ENCODE measurements around the gene SLC13A2. TPM values are rescaled to one million over a fixed set of nuclear protein-coding genes. Genes with fewer than 3 reads are reported as not detected.
"Not testable (repeated sequence)": the region's sequence is repeated elsewhere in the genome, so short reads cannot be mapped to it uniquely, and the experiment has no call there.

Gene SLC13A2
- total RNA-seq, 2 donors from 2014 or later = not detected

GRCh38 chr17:28427371-28427770, 46.1 kb upstream of the SLC13A2 start:
- H3K9ac ChIP-seq (ENCODE audit: extremely low read depth, low read length, poor library complexity, severe bottlenecking) = no peak overlapping the region
- H3K36me3 ChIP-seq (ENCODE audit: control insufficient read depth, insufficient read depth, low read length) = no peaks in the 10 kb centered on the region
- Mint-ChIP-seq H3K4me3 (no peak overlapping the region), H3K27me3 (ENCODE audit: insufficient read depth) (peaks cover 16% of the 10 kb centered on the region), H3K4me1 (no peaks in the 10 kb centered on the region), H3K36me3 (ENCODE audit: low read depth) (no peaks in the 10 kb centered on the region), H3K27ac (no peak overlapping the region), H3K9me3 (no peaks in the 10 kb centered on the region)
- 95 to 100% methylated on average over 3 of the region's 5 CpGs for WGBS, 2 experiments (ENCODE audit: insufficient coverage in 1 of 2, insufficient read length in 1 of 2)
- TF ChIP-seq, protein P1, sequence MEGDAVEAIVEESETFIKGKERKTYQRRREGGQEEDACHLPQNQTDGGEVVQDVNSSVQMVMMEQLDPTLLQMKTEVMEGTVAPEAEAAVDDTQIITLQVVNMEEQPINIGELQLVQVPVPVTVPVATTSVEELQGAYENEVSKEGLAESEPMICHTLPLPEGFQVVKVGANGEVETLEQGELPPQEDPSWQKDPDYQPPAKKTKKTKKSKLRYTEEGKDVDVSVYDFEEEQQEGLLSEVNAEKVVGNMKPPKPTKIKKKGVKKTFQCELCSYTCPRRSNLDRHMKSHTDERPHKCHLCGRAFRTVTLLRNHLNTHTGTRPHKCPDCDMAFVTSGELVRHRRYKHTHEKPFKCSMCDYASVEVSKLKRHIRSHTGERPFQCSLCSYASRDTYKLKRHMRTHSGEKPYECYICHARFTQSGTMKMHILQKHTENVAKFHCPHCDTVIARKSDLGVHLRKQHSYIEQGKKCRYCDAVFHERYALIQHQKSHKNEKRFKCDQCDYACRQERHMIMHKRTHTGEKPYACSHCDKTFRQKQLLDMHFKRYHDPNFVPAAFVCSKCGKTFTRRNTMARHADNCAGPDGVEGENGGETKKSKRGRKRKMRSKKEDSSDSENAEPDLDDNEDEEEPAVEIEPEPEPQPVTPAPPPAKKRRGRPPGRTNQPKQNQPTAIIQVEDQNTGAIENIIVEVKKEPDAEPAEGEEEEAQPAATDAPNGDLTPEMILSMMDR (conservative IDR thresholded peaks at IDR 0.05) = no peak
- H3K27me3 ChIP-seq (ENCODE audit: control insufficient read depth, insufficient read depth, low read length, poor library complexity, severe bottlenecking) = peaks cover 6% of the 10 kb centered on the region
- H3K4me3 ChIP-seq (ENCODE audit: low read length) = no peak overlapping the region
- no peak for DNase-seq
- H3K27ac ChIP-seq (ENCODE audit: low read depth, low read length) = no peak overlapping the region
- no peaks in the 10 kb centered on the region for H3K4me1 ChIP-seq (ENCODE audit: control insufficient read depth, insufficient read depth, low read length)
- H3K9me3 ChIP-seq (ENCODE audit: control insufficient read depth, low read length) = no peaks in the 10 kb centered on the region

DNA sequence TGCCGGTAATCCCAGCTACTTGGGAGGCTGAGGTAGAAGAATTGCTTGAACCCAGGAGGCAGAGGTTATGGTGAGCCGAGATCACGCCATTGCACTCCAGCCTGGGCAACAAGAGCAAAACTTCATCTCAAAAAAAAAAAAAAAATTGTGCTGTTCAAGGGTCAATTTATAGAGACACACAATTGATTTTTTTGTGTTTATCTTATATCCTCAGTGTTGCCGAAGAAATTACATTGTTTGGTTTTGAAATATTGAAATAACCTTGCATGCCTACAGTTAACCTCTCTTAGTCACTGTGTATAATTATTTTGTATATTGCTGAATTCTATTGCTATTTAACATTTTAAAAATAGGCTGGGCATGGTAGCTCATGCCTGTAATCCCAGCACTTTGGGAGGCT, 45.5 kb upstream of the SLC13A2 start:
- not testable (repeated sequence) for H3K27me3 ChIP-seq (ENCODE audit: control insufficient read depth, insufficient read depth, low read length, poor library complexity, severe bottlenecking); H3K9me3 Mint-ChIP-seq; H3K36me3 ChIP-seq (ENCODE audit: control insufficient read depth, insufficient read depth, low read length); H3K9ac ChIP-seq (ENCODE audit: extremely low read depth, low read length, poor library complexity, severe bottlenecking); H3K4me3 ChIP-seq (ENCODE audit: low read length); H3K27ac ChIP-seq (ENCODE audit: low read depth, low read length); DNase-seq; H3K27ac Mint-ChIP-seq; H3K4me1 ChIP-seq (ENCODE audit: control insufficient read depth, insufficient read depth, low read length); H3K36me3 Mint-ChIP-seq (ENCODE audit: low read depth); H3K4me3 Mint-ChIP-seq; H3K4me1 Mint-ChIP-seq; H3K9me3 ChIP-seq (ENCODE audit: control insufficient read depth, low read length)
- peaks cover 20% of the 10 kb centered on the region for H3K27me3 Mint-ChIP-seq (ENCODE audit: insufficient read depth)
- WGBS, 2 experiments (ENCODE audit: insufficient coverage in 1 of 2, insufficient read length in 1 of 2) = 95 to 100% methylated on average over 1 to 4 of the region's 4 CpGs

DNA sequence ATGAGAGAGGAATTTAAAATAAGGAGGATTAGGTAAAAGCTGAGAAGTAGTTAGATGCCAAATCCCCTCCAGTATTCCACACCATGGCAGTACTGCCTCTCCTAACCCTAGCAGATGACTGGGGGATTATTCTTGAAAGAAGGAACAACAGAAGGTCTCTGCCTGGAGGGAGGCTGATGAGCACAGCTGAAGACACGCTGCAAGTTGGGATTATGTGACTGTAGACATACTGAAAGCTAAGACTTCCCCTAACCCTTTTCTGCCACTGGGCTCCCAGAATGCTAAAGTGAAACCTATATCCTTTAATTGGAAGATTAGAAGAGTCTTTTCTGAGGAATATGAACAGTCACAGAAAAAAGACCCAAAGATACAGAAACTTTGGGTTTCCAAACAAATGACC, 39.7 kb upstream of the SLC13A2 start:
- 63 to 73% methylated on average over 1 of the region's 1 CpG for WGBS, 2 experiments (ENCODE audit: insufficient coverage in 1 of 2, insufficient read length in 1 of 2)

DNA sequence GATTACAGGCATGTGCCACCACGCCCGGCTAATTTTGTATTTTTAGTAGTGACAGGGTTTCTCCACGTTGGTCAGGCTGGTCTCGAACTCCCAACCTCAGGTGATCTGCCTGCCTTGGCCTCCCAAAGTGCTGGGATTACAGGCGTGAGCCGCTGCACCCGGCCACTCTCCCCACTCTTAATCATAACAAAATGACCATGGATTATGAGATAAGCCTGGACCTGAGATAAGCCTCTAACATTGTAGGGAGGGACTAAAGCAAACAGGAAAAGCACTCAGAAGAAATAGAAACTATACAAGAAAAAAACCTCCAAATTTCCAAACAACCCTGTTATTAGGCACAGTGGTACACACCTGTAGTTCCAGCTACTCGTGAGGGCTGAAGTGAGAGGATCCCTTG, 39.1 kb upstream of the SLC13A2 start:
- H3K4me1 ChIP-seq (ENCODE audit: control insufficient read depth, insufficient read depth, low read length); H3K27ac ChIP-seq (ENCODE audit: low read depth, low read length); H3K9ac ChIP-seq (ENCODE audit: extremely low read depth, low read length, poor library complexity, severe bottlenecking); H3K4me3 Mint-ChIP-seq; H3K9me3 Mint-ChIP-seq; H3K4me1 Mint-ChIP-seq; H3K27ac Mint-ChIP-seq; H3K4me3 ChIP-seq (ENCODE audit: low read length); H3K36me3 Mint-ChIP-seq (ENCODE audit: low read depth); DNase-seq; H3K36me3 ChIP-seq (ENCODE audit: control insufficient read depth, insufficient read depth, low read length); H3K27me3 ChIP-seq (ENCODE audit: control insufficient read depth, insufficient read depth, low read length, poor library complexity, severe bottlenecking); H3K9me3 ChIP-seq (ENCODE audit: control insufficient read depth, low read length): not testable (repeated sequence)
- H3K27me3 Mint-ChIP-seq (ENCODE audit: insufficient read depth) = peaks cover 33% of the 10 kb centered on the region
- 97 to 100% methylated on average over 1 to 8 of the region's 8 CpGs for WGBS, 2 experiments (ENCODE audit: insufficient coverage in 1 of 2, insufficient read length in 1 of 2)

More for the DNA sequence above, 39.7 kb upstream of the SLC13A2 start:
- DNase-seq = no peak
- H3K36me3 Mint-ChIP-seq (ENCODE audit: low read depth) = no peaks in the 10 kb centered on the region
- no peaks in the 10 kb centered on the region for H3K4me1 Mint-ChIP-seq
- Histone ChIP-seq H3K4me3 (ENCODE audit: low read length) (no peak overlapping the region), H3K4me1 (ENCODE audit: control insufficient read depth, insufficient read depth, low read length) (no peaks in the 10 kb centered on the region), H3K36me3 (ENCODE audit: control insufficient read depth, insufficient read depth, low read length) (no peaks in the 10 kb centered on the region), H3K27me3 (ENCODE audit: control insufficient read depth, insufficient read depth, low read length, poor library complexity, severe bottlenecking) (peaks cover 6% of the 10 kb centered on the region), H3K27ac (ENCODE audit: low read depth, low read length) (no peak overlapping the region), H3K9ac (ENCODE audit: extremely low read depth, low read length, poor library complexity, severe bottlenecking) (no peak overlapping the region), H3K9me3 (ENCODE audit: control insufficient read depth, low read length) (no peaks in the 10 kb centered on the region)
- no peaks in the 10 kb centered on the region for H3K9me3 Mint-ChIP-seq
- peaks cover 31% of the 10 kb centered on the region for H3K27me3 Mint-ChIP-seq (ENCODE audit: insufficient read depth)
- TF ChIP-seq, protein P1 (conservative IDR thresholded peaks at IDR 0.05) = no peak
- no peak overlapping the region for H3K4me3 Mint-ChIP-seq
- H3K27ac Mint-ChIP-seq = no peak overlapping the region

All from endodermal cell (in vitro differentiated cells).